Muscle layer of duodenum (tissue), 2 donors: ENCODE measurements around the gene UNC50.

Experiments
- H3K27ac ChIP-seq: one replicate; pipeline ENCODE4 v1.7.0; 2013; ENCODE audit warnings: mild to moderate bottlenecking, low read length
- H3K27me3 ChIP-seq: one replicate; pipeline ENCODE4 v1.7.0; 2013; ENCODE audit warnings: low read depth, mild to moderate bottlenecking, control low read depth, low read length
- H3K36me3 ChIP-seq, 2 donors: one replicate each; pipeline ENCODE4 v1.7.0; 2013; ENCODE audit warnings: low read length in 2 of 2, control low read depth in 1 of 2, mild to moderate bottlenecking in 1 of 2; ENCODE audit not compliant: insufficient read depth in 2 of 2, control insufficient read depth in 1 of 2
- H3K4me1 ChIP-seq, 2 donors: one replicate each; pipeline ENCODE4 v1.7.0; 2013; ENCODE audit warnings: low read length in 2 of 2, mild to moderate bottlenecking in 2 of 2, control low read depth in 1 of 2, moderate library complexity in 1 of 2; ENCODE audit not compliant: insufficient read depth in 2 of 2, control insufficient read depth in 1 of 2
- H3K4me3 ChIP-seq, 2 donors: one replicate each; pipeline ENCODE4 v1.7.0; 2013; ENCODE audit warnings: low read length in 2 of 2, low read depth in 1 of 2, mild to moderate bottlenecking in 1 of 2
- H3K9me3 ChIP-seq, 2 donors: one replicate each; pipeline ENCODE4 v1.7.0; 2013; ENCODE audit warnings: low read length in 2 of 2, control low read depth in 1 of 2, mild to moderate bottlenecking in 1 of 2; ENCODE audit not compliant: control insufficient read depth in 1 of 2
- donor health status: healthy.

The UNC50 gene

DNA sequence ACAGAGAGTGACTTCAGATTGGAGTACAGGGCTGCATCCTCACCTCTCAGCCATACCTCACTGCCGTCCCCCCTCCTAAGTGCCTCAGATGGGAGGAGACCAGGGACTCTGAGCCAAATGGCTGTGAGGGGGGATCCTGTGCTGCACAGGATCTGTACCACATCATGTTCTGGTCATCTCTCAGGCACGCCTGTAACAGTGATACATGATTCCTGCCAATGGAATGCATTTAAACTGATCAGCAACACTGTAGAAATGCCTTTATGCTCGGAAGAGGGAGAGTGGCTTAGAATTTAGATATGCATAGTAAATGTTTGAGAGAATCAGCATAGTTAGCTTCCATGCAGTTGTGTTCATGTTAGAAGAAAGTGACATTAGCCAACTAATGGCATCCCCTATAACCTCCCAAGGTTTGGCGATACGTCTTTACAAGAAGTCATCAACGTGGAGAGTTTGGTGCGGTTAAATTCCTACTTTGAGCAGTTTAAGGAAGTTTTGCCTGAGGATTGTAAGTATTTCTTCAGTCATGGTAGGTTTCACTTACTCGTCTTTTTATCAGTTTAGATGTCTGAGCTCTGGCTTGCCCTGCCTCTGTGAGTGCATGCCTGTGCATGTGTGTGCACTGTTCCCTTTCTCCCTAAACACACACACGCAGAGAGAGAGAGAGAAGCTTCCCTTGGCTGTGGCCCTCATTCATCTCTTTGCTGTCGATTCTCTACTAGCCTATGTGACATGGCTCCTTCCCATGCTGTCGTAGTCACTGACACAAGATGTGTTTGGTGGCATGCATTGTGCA lies 40.0 kb upstream of the UNC50 start:
- Histone ChIP-seq H3K4me3 (no peak overlapping the region), H3K4me1 (peaks cover 0 to under 1% of the 10 kb centered on the region in 2 donors), H3K27me3 (no peaks in the 10 kb centered on the region), H3K9me3 (no peaks in the 10 kb centered on the region), H3K36me3 (peaks cover 61 to 99% of the 10 kb centered on the region in 2 donors), H3K27ac (no peak overlapping the region)

DNA sequence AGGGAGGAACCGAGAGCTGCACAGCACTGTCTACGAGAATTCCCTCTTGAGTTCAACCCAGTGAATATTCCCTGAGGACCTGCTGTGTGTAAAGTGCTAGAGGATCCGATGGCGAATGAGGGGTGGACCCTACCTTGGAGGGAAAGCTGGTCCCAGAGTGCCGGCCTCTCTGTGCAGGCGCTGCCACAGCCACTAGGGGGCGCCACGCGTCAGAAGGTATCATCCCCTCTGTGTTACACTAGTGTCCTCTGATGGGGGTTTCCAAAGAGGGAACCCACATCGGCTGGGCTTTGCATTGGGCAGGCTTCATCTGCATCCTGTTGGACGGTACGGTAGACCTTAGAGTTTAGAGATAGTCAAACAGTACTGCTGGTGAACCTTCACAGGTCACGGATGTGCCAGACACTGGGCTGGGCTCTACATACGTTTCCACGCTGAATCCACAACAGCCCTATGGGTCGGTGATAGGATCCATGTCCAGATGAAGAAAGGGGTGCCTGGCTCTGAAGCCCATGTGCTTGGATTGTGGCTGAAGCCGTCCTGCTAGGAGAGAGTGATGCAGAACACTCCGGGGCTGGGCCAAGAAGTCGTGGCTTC lies 39.1 kb upstream of the UNC50 start:
- H3K27me3 ChIP-seq = no peaks in the 10 kb centered on the region
- no peak overlapping the region for H3K27ac ChIP-seq
- H3K4me1 ChIP-seq = no peaks in the 10 kb centered on the region
- H3K36me3 ChIP-seq = peaks cover 64 to 98% of the 10 kb centered on the region in 2 donors
- H3K9me3 ChIP-seq = no peaks in the 10 kb centered on the region
- no peak overlapping the region for H3K4me3 ChIP-seq

DNA sequence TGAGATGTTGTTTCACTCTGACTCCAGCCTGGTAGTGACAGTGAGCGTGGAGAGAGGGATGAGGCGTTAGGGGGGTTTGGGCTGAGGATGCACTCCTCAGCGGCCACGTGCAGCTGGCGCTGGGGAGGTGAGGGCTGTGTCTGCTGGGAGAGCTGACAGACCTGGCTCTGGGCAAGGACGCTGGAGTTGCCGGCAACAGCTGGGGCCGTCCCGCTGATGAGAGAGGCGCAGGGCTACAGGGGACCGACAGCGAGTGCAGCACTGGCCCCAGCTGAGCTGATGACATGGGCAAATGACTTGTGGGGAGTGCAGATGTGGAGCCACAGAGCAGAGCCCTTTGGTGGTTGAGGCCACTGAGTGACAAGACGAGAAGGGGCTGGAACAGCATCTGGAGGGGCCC lies 38.5 kb upstream of the UNC50 start:
- no peaks in the 10 kb centered on the region for H3K4me1 ChIP-seq
- H3K27ac ChIP-seq = no peak overlapping the region
- H3K27me3 ChIP-seq = no peaks in the 10 kb centered on the region
- H3K36me3 ChIP-seq = peaks cover 66 to 98% of the 10 kb centered on the region in 2 donors
- H3K4me3 ChIP-seq = no peak overlapping the region
- no peaks in the 10 kb centered on the region for H3K9me3 ChIP-seq

DNA sequence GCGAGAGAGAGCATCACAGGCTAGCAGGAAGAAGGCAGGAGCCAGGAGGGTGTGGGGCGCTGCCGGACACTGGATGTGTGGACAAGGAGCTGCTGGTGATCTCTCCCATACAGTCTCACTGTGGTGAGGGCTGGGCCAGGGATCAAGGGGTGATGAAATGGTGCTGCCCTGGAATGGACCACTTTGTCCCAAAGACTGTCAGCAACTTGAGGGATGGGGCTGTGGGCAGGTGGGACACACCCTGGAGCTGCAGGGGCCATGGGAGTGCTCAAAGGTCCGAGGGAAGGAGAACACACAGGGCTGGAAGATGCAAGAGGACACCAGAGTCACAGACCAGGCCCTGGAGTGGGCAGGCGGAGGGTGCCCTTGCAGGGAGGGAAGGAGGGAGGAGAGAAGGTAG lies 38.0 kb upstream of the UNC50 start:
- H3K27ac ChIP-seq = no peak overlapping the region
- no peaks in the 10 kb centered on the region for H3K4me1 ChIP-seq
- no peak overlapping the region for H3K4me3 ChIP-seq
- H3K9me3 ChIP-seq = no peaks in the 10 kb centered on the region
- H3K27me3 ChIP-seq = no peaks in the 10 kb centered on the region
- H3K36me3 ChIP-seq = peaks cover 66 to 98% of the 10 kb centered on the region in 2 donors

DNA sequence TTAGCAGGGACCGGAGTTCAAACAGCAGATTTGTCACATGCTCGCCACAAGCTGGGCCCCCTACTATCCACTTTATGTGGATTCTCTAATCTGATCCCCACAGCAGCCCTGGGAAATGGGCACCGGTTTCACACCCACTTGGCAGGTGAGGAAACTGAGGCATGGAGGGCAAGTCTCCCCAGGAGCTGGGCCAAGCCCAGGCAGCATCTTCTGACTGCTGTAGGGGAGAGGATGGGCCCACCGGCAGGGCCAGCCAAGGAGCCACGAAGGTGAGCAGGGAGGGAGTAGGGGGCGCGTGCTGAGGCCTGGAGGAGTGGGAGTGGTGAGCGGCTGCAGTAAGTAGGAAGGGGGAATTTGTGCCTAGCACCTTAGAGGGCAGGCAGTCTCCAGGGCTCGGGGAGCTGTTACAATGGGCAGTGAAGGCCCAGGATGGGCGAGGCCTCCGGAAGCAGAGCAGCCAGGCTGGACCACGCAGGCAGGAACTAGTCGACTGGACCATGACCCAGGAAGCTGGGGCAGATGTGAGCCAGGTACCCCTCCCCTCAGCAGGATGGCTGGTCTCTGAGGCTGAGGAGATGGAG lies 37.2 kb upstream of the UNC50 start:
- Histone ChIP-seq H3K4me1 (no peaks in the 10 kb centered on the region), H3K27me3 (no peaks in the 10 kb centered on the region), H3K27ac (no peak overlapping the region), H3K36me3 (peaks cover 65 to 96% of the 10 kb centered on the region in 2 donors), H3K4me3 (no peak overlapping the region), H3K9me3 (no peaks in the 10 kb centered on the region)

DNA sequence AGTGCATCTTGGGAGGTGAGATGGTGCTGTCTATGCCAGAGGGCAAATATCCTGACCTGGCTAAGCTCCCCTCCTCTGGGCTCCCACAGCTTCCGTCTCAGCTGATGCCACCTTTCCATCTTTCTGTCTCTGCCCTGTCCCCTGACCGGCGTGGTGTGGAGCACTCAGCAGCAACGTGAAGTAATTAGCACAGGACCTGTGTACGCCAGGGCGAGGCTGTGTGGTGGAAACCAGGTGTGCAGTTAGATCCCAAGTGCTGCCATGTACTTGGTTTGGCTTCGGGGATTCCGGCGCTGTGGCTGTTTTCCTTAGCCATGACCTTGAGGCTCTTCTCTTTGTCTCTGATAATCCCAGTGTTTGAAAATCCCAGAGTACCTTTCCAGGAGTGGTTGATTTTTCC lies 36.6 kb upstream of the UNC50 start:
- no peak overlapping the region for H3K27ac ChIP-seq
- no peaks in the 10 kb centered on the region for H3K4me1 ChIP-seq
- no peaks in the 10 kb centered on the region for H3K9me3 ChIP-seq
- H3K27me3 ChIP-seq = no peaks in the 10 kb centered on the region
- H3K36me3 ChIP-seq = peaks cover 59 to 95% of the 10 kb centered on the region in 2 donors
- H3K4me3 ChIP-seq = no peak overlapping the region

DNA sequence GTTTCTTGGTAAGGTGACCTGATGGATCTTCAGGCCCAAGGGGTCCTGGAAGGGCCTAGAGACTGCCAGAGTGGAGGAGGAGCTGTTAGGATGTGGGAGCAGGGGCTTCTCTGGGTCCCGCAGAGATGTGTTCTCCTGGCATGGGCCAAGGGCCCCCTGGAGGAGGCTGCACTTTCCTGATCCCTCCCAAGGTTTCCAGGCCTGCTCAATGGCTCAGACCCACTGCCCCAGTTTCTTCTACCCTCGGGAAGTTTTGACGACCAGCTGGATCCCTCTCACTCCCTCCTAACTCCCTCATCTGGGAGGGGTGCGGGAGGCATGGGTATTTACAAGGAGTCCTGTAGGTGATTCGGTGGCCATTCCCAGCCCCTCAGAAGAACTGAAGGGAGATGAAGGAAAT lies 36.2 kb upstream of the UNC50 start:
- no peak overlapping the region for H3K4me3 ChIP-seq
- no peaks in the 10 kb centered on the region for H3K4me1 ChIP-seq
- H3K27ac ChIP-seq = no peak overlapping the region
- no peaks in the 10 kb centered on the region for H3K9me3 ChIP-seq
- H3K27me3 ChIP-seq = no peaks in the 10 kb centered on the region
- H3K36me3 ChIP-seq = peaks cover 55 to 95% of the 10 kb centered on the region in 2 donors

DNA sequence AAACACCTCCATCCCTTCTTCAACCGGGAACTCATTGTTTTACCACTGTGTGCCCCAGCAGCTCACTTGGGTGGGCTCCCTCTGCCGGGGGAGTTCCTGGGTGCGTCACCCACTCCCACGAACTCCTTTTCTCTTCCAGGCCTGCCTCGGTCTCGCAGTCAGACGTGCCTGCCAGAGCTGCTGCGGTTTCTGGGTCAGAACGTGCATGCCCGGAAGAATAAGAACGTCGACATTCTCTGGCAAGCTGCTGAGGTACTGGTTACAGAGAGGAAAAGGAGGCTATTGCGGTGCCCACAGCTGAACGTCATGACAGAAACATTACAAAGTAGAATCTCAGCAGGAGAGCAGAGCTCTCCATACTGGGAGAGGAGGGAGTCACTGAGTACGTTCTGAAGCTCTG lies 35.7 kb upstream of the UNC50 start:
- Histone ChIP-seq H3K4me1 (no peaks in the 10 kb centered on the region), H3K9me3 (no peaks in the 10 kb centered on the region), H3K27ac (no peak overlapping the region), H3K27me3 (no peaks in the 10 kb centered on the region), H3K4me3 (no peak overlapping the region), H3K36me3 (peaks cover 55 to 95% of the 10 kb centered on the region in 2 donors)

DNA sequence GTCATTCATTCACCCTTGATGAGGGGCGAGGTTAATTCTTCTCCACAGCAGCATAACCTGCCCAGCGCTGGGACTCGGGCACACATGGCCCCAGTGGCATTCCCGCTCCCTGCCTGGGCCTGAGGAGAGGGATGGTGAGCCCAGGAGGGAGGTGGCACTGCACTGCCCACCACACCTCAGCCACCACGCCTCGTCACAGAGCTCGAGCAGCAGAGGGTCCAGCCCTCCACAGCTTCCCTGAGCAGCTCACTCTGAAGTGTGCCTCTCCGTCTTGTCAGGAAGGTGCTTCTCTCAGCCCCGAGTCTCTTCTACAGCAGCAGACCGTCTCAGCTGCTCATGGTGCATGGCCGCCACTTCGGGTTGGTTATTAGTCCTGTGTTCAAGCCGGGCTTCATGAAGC lies 35.0 kb upstream of the UNC50 start:
- Histone ChIP-seq H3K9me3 (no peaks in the 10 kb centered on the region), H3K36me3 (peaks cover 55 to 95% of the 10 kb centered on the region in 2 donors), H3K27me3 (no peaks in the 10 kb centered on the region), H3K27ac (no peak overlapping the region), H3K4me3 (no peak overlapping the region), H3K4me1 (no peaks in the 10 kb centered on the region)

DNA sequence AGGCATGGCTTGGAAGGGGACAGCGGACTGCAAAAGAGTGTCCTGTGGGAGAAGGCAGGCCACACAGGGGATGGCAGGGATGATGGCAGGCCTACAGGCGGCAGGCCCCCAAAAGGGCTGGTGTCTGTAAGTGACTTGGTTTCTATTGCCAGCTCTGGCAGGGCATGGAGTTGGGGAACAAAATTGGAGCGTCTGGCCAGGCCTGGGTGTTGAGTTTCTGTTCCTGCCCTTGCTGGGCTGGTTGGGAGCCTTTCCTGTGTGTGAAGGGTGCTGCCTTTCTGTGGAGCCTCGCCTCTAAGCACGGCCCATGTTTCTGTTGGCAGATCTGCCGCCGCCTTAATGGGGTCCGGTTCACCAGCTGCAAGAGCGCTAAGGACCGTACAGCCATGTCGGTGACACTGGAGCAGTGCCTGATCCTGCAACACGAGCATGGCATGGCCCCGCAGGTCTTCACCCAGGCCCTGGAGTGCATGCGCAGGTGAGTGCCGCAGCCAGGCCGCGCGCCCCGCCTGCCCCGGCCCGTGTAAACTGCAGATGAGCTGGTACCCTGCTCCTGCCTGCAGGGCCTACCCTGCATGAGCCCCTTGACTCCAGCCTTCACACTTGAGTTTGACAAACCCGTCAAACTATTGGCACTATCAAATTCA lies 31.6 kb upstream of the UNC50 start:
- H3K36me3 ChIP-seq = peaks cover 43 to 76% of the 10 kb centered on the region in 2 donors
- no peak overlapping the region for H3K4me3 ChIP-seq
- no peaks in the 10 kb centered on the region for H3K4me1 ChIP-seq
- no peaks in the 10 kb centered on the region for H3K9me3 ChIP-seq
- no peak overlapping the region for H3K27ac ChIP-seq
- no peaks in the 10 kb centered on the region for H3K27me3 ChIP-seq

DNA sequence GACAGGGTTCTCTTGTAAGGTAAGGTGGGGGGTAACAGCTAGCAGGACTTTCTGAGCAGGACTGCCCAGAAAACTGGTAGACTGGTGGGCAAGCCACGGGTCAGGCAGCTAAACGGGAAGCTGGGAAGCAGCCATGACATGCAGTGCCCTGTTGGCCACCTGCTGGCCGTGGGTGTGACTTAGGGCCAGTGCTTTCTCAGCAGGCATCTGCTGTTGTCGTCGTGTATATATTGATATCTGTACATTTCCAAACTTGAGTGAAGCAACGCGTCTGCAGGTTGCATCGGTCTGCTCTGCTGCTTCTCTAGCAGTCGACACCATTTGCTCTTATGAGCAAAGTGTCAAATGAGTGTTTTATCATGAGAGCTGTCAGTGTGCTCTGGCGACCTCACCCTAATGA lies 31.1 kb upstream of the UNC50 start:
- H3K4me3 ChIP-seq = no peak overlapping the region
- H3K27ac ChIP-seq = no peak overlapping the region
- no peaks in the 10 kb centered on the region for H3K27me3 ChIP-seq
- no peaks in the 10 kb centered on the region for H3K4me1 ChIP-seq
- H3K36me3 ChIP-seq = peaks cover 48 to 72% of the 10 kb centered on the region in 2 donors
- H3K9me3 ChIP-seq = no peaks in the 10 kb centered on the region
